Measurements from ENCODE around the gene EIF4G2.

DNA sequence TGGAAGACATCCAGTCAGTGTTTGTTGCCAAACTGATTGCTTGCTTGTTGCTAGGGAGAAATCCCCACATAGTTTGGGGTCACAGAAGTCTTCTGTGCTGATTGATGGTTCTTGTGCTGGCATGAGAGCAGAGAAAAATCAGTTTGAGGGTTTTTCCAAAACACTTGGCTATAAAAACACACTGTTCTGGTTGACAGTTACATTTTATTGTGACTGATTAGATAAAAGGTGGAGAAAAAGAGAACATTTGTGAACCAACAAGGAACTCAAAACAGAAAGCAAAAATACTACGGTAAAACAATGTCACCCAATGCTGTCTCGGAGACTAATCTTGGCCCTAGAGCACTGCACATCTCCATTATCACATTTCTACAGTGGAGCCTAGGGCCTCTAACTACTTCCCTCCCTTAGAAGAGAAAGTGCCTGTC is 14.4 kb upstream of the EIF4G2 start:
- no peak for TF ChIP-seq YY1 (IDR thresholded peaks at IDR 0.05; ENCODE audit: insufficient read depth, insufficient read length)
- no peak for TF ChIP-seq SUZ12 (IDR thresholded peaks at IDR 0.05; ENCODE audit: extremely low read depth, insufficient read depth, insufficient read length)
- TF ChIP-seq ZNF274 (IDR thresholded peaks at IDR 0.05; ENCODE audit: low read depth, low read length), result no peak
